IPS-15b (cell line): Measurements from ENCODE around the gene MYL10.

Source experiments
- H3K27me3 ChIP-seq: one replicate; pipeline ENCODE4 v1.6.1; 2013; ENCODE audit warnings: low read length; ENCODE audit not compliant: control insufficient read depth, insufficient read depth
- H3K36me3 ChIP-seq: one replicate; pipeline ENCODE4 v1.6.1; 2013; ENCODE audit warnings: low read length; ENCODE audit not compliant: control insufficient read depth, insufficient read depth
- H3K4me1 ChIP-seq: one replicate; pipeline ENCODE4 v1.6.1; 2013; ENCODE audit warnings: mild to moderate bottlenecking, low read length; ENCODE audit not compliant: control insufficient read depth, insufficient read depth
- H3K4me3 ChIP-seq: one replicate; pipeline ENCODE4 v1.5.1; 2013; ENCODE audit warnings: low read depth, low read length
- H3K9ac ChIP-seq: one replicate; pipeline ENCODE4 v1.6.1; 2013; ENCODE audit warnings: low read depth, mild to moderate bottlenecking, low read length
- H3K9me3 ChIP-seq: one replicate; pipeline ENCODE4 v1.6.1; 2013; ENCODE audit warnings: mild to moderate bottlenecking, low read length; ENCODE audit not compliant: control insufficient read depth, insufficient read depth

The MYL10 gene

DNA sequence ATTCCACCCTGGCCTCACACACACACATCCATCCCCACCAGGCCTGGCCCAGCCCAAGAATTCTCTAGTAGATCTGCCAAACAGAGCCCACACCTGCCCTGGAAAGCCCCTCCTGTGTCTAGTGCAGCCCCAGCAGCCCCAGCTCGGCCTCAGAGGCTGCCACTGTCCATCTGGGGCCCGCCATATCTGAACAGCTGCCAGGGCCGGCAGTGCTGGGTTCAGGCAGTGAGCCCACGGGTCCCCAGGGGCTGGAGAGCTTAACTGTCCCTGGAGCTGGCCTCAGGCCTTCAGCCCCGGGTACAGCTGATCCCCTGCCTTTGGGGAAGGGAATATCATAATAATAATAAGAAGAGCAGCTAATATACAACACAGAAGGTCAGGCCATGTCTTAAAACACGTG, 574 bp downstream of the MYL10 start:
- H3K4me3 ChIP-seq: no peak overlapping the region
- H3K9ac ChIP-seq: no peak overlapping the region
- no peaks in the 10 kb centered on the region for H3K27me3 ChIP-seq
- H3K36me3 ChIP-seq: no peaks in the 10 kb centered on the region
- H3K4me1 ChIP-seq: peaks cover 7% of the 10 kb centered on the region
- no peaks in the 10 kb centered on the region for H3K9me3 ChIP-seq

DNA sequence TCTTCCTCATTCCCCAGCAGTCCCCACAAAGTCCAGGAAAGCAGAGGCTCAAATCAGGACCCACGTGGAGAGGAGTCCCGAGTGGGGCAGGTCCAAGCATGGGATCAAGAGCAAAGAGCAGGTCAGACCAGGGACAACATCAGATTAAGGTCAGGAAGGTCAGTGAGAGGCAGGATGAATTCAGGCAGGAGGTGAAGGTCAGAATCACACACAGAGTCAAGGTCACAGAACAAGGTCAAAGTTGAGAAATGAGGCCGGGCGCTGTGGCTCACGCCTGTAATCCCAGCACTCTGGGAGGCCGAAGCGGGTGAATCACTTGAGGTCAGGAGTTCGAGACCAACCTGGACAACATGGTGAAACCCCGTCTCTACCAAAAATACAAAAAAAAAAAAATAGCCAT, 2.3 kb downstream of the MYL10 start:
- no peaks in the 10 kb centered on the region for H3K9me3 ChIP-seq
- no peaks in the 10 kb centered on the region for H3K36me3 ChIP-seq
- no peaks in the 10 kb centered on the region for H3K27me3 ChIP-seq
- H3K9ac ChIP-seq: no peak overlapping the region
- peaks cover 7% of the 10 kb centered on the region for H3K4me1 ChIP-seq
- no peak overlapping the region for H3K4me3 ChIP-seq

DNA sequence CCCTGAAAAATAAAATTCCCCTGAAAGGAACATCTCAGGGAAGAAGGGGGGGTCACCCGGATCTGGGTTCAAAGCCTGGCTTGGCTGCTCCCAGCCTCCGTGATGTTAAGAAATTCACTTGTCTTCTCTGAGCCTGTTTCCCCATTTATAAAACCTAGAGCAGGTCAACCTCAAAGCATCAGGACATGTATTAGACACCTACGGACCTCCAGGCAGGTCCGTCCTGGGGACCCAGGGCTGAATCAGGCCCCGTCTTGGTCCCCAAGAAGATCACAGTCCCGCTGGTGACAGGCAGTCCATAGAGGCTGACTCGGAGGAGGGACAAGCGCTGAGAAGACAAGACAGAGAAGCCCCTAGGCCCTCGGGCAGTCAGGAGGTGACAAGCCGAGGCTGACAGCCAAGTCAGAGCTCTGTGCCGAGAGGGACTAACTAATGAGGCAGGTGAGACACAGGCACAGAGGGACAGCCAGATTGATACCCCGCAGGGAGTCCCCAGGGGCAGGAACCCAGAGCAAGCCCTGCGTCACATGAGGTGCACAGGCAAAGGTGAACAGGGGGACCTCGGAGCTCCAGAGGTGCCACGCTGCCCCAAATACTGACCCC, 2.9 kb downstream of the MYL10 start:
- peaks cover 7% of the 10 kb centered on the region for H3K4me1 ChIP-seq
- H3K9me3 ChIP-seq: no peaks in the 10 kb centered on the region
- no peaks in the 10 kb centered on the region for H3K27me3 ChIP-seq
- H3K9ac ChIP-seq: peak overlapping the region; percentile 12
- no peaks in the 10 kb centered on the region for H3K36me3 ChIP-seq
- H3K4me3 ChIP-seq: no peak overlapping the region

DNA sequence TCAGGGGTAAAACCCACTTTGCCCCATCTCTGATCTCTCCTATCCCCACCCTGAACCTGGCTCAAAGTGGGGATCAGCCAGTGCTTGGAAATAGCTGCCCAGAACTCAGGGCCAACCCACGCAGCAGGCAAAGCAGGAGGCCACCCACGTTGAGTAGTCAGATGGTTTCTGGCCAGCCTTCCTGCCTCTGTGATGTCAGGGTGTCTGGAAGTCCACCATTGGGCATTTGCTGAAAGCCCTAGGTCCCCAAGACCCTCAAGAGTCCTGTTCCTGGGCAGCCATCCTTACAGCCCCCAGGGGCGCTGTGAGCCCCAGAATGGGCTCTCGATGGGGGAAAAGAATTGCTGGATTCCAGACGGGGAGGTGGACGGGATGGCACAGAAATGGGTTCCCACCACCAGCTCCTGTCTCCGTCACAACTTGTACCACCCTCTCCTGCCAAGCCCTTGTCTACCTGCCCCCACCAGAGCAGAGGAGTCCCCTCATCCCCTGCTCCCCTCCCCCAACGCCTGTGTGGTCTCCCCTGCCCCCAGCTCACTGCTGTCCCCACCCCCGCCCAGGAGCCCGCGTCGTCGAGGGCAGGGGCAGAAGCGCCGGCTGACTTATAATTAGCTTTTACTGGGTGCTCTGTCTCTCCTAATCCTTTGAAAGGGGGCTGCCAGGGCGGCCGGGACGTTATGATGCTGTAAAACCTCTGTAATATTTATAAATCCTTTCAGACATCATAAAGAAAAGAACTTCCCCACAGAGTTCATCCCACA, 3.9 kb downstream of the MYL10 start:
- H3K9me3 ChIP-seq: no peaks in the 10 kb centered on the region
- H3K36me3 ChIP-seq: no peaks in the 10 kb centered on the region
- no peak overlapping the region for H3K4me3 ChIP-seq
- peak overlapping the region; percentile 16 for H3K9ac ChIP-seq
- H3K27me3 ChIP-seq: no peaks in the 10 kb centered on the region
- peaks cover 7% of the 10 kb centered on the region for H3K4me1 ChIP-seq

DNA sequence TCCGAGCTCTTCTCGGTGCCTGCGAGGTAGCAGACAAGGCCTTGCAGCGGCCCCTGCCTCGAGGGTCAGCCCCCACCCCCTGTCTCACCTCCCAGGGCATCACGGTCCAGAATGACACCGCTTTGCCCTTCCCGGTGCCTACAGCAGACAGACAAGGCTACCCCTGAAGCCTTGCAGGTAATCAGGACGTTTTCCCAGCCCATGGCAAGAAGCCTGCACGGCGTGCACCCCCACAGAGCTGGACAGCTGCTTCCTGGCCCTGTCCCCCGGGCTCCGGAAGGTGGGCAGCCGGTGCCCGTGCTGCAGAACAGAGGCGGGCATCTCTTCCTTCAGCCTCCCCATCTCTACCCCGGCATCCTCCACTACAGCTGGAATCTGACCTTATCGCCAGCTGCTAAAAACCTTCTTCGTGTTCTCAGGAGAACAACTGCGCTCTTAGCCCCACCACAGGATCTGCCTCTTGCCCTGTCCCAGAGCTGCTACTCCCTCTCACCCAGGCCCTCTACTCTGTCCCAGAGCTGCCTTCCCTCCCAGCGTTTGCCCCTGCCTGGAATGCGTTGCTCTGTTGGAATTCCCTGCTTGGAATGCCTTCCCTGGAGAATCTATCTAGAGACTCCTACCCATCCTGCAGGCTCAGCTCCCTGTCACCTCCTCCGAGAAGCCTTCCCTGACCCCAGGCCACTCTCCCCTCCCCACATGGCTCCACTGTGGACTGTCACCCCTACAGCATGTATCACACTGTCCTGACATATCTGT, 4.7 kb downstream of the MYL10 start:
- Histone ChIP-seq H3K9ac (peak overlapping the region; percentile 16), H3K36me3 (no peaks in the 10 kb centered on the region), H3K4me3 (no peak overlapping the region), H3K27me3 (no peaks in the 10 kb centered on the region), H3K4me1 (peaks cover 7% of the 10 kb centered on the region), H3K9me3 (no peaks in the 10 kb centered on the region)

DNA sequence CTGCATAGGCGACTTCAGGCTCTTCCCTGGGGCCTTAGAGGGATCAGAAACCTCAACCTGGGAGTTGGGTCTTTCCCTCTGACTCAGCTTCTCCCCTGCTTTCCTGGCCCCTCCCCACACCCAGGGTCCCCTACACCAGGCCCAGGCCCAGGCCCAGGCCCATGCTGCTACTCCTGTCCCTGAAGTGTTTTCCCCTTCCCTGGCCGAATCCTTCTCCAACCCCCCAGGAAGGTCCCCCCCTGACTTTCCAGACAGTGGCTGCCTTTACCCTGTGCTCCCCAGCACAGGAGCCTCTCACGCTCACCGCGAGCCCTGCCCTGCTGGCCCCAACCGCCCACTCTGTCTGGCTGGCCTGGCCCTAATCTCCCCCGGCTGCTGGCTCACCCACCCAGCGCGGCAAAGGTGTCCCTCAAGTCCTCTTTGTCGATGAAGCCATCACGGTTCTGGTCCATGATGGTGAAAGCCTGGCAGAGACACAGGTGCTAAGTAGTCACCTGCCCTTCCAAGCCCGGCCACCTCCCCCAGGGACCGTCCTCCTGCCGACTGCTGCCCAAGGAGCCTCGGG, 6.4 kb downstream of the MYL10 start:
- no peaks in the 10 kb centered on the region for H3K9me3 ChIP-seq
- no peak overlapping the region for H3K9ac ChIP-seq
- peaks cover 7% of the 10 kb centered on the region for H3K4me1 ChIP-seq
- no peak overlapping the region for H3K4me3 ChIP-seq
- no peaks in the 10 kb centered on the region for H3K27me3 ChIP-seq
- no peaks in the 10 kb centered on the region for H3K36me3 ChIP-seq

DNA sequence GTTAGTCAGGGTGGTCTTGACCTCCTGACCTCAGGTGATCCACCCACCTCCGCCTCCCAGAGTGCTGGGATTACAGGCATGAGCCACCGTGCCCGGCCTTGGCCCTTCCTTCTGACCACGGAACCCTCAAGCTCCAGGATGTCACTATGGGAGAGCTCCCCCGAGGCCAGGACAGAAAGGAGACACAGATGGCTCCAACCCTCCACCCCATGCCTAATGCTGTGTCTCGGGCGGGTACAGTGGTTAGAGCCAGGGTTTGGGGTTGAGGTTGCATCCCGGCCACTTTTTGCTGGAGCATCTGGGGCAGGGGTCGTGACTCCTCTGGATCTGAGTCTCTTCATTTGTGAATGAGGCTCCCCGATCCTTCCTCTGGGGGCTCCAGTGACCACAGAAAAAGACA, 8.1 kb downstream of the MYL10 start:
- Histone ChIP-seq H3K36me3 (no peaks in the 10 kb centered on the region), H3K4me3 (no peak overlapping the region), H3K9ac (no peak overlapping the region), H3K9me3 (no peaks in the 10 kb centered on the region), H3K27me3 (no peaks in the 10 kb centered on the region), H3K4me1 (peaks cover 7% of the 10 kb centered on the region)

DNA sequence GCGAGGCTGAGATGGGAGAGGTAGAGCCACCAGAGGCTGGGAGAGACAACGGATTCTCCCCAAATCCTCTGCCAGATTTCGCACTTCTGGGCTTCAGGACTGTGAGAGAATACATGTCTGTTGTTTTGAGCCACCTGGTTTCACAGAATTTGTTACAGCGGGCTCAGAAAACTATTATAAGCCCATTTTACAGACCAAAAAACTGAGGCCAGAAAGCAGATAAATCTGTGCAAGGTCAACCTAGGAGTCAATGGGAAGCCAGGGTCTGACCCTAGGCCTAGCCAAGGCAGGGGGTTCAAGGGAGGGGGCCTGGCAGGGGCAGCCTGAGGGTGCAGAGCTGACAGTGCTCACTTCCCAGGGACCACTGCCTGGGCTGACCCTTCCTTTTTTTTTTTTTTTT, 8.7 kb downstream of the MYL10 start:
- H3K36me3 ChIP-seq: no peaks in the 10 kb centered on the region
- no peaks in the 10 kb centered on the region for H3K27me3 ChIP-seq
- no peak overlapping the region for H3K4me3 ChIP-seq
- H3K9me3 ChIP-seq: no peaks in the 10 kb centered on the region
- H3K9ac ChIP-seq: no peak overlapping the region
- peaks cover 7% of the 10 kb centered on the region for H3K4me1 ChIP-seq

DNA sequence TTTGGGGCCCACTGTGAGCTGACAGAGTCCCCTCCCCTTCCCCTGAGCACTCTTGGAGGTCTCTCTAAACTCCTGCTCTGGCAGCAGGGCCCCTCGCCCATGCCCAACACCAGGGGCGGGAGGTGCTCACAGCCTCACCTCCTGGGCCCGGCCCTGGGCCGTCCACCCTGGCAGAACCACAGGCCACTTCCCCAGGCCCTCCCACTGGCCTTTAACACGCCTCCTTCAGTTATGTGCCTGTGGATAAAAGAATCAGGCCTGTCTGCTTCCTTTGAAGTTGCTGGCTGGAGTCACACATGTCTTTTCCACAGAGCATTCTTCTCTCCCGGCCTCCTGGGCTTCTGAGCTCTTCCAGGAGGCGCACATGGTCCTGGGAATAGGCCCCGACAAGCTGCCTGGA, 10.2 kb downstream of the MYL10 start:
- Histone ChIP-seq H3K27me3 (no peaks in the 10 kb centered on the region), H3K4me3 (no peak overlapping the region), H3K9me3 (no peaks in the 10 kb centered on the region), H3K9ac (no peak overlapping the region), H3K4me1 (no peaks in the 10 kb centered on the region), H3K36me3 (no peaks in the 10 kb centered on the region)

DNA sequence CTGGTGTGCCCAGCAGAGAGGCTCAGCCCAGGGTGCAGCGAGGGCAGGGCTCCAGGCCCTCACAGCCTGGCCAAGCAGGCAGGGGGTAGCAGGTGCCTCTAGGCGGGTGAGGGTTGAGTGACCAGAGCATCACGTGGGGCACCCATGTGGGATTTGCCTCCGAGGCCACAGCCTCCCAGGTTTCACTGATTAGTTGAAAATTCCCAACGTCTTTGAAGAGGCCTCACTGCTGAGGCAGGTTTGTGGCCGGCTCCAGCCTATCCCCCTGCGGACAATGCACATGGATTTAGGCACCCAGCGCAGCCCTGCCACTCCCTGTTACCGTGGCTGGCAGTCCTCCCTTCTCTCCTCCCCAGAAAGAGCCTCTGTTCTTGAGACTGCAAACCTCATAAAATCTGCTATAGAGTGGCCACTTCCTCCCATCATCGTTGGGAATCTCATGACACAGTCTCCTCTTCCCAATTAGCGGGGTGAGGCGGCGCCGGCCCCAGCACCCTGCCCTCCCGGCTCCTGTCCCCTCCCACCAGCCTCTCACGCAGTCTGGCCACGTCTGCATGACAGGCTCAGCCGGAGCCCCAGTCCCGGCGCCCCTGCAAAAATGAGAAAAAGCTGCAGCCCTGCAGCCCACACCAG, 10.8 kb downstream of the MYL10 start:
- Histone ChIP-seq H3K4me3 (no peak overlapping the region), H3K27me3 (no peaks in the 10 kb centered on the region), H3K9me3 (no peaks in the 10 kb centered on the region), H3K36me3 (no peaks in the 10 kb centered on the region), H3K9ac (no peak overlapping the region), H3K4me1 (peaks cover 2% of the 10 kb centered on the region)

DNA sequence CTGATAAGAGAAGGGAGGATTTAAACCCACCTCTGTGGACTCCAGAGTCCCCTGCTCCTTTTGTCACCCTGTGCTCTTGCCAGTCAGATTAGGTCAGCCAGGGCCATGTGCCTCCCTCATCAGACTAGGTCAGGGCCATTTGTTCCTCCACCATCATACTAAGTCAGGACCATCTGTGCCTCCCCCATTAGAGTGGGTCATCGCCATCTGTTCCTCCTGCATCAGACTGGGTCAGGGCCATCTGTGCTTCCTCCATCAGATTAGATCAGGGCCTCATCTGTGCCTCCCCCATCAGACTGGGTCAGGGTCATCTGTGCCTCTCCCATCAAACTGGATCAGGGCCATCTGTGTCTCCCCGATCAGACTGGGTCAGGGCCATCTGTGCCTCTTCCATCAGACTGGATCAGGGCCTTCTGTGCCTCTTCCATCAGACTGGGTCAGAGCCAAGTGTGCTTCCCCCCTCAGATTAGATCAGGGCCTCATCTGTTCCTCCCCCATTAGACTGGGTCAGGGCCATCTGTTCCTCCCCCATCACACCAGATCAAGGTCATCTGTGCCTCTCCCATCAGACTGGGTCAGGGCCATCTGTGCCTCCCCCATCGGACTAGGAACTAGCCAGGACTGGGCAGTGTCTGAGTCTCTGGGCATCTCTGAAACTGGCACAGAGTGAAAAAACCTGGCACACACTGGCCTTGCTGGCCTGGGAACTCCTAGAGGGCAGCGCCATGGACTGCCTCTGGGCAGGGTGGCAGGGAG, 11.5 kb downstream of the MYL10 start:
- H3K9me3 ChIP-seq: no peaks in the 10 kb centered on the region
- no peak overlapping the region for H3K9ac ChIP-seq
- H3K27me3 ChIP-seq: no peaks in the 10 kb centered on the region
- H3K36me3 ChIP-seq: no peaks in the 10 kb centered on the region
- peaks cover 3% of the 10 kb centered on the region for H3K4me1 ChIP-seq
- no peak overlapping the region for H3K4me3 ChIP-seq
